Activated naive CD8-positive, alpha-beta T cell (primary cell): ENCODE data around the gene CDK14.

Experiments
- H3K27ac Mint-ChIP-seq: one replicate; pipeline ENCODE4 v1.8.0; 2021; ENCODE audit warnings: mixed read lengths
- H3K27me3 Mint-ChIP-seq: one replicate; pipeline ENCODE4 v1.8.0; 2021; ENCODE audit warnings: mixed read lengths
- H3K36me3 Mint-ChIP-seq: one replicate; pipeline ENCODE4 v1.8.0; 2021; ENCODE audit warnings: mixed read lengths
- H3K4me1 Mint-ChIP-seq: one replicate; pipeline ENCODE4 v1.8.0; 2021; ENCODE audit warnings: low read depth, mixed read lengths
- H3K4me3 Mint-ChIP-seq: one replicate; pipeline ENCODE4 v1.8.0; 2021; ENCODE audit warnings: mild to moderate bottlenecking, mixed read lengths
- H3K9me3 Mint-ChIP-seq: one replicate; pipeline ENCODE4 v1.8.0; 2021; ENCODE audit warnings: low read depth, mixed read lengths

The CDK14 gene

DNA sequence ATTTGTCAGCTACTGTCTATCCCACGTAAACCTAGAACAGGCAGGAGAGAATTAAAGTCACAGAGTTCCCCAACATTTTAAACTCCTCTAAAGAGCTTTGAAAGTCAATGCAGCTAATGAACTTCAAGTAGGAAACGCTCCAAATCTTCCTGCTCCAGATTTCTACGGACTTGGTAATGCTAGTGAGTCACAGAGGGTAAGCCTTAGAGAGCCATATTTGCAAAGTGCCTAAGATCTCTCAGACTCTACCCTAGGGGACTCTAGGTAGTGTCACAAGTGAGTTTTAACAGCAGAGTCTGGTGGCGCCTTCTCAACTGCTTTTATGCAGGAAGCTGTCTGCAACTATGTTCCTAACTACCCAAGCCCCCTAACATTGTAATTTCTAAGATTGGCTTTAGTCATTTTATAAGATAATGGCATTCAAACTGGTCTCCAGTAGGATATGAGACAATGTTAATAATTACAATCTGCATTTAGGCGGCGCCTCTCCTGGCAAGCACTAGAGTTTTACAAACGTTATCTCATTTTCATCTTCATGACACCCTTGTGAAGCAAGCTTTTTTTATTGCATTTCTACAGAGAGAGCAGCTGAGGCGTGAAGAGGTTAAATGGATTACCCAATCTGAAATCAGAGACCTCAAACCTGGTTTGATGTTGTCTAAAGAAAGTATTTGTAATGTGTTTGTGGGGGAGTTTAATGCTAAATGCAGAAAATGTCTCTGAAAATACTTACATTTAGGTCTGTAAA lies 646.1 kb downstream of the CDK14 start:
- Mint-ChIP-seq H3K27me3 (peaks cover 2% of the 10 kb centered on the region), H3K4me1 (no peaks in the 10 kb centered on the region), H3K27ac (no peak overlapping the region), H3K36me3 (no peaks in the 10 kb centered on the region), H3K4me3 (no peak overlapping the region), H3K9me3 (no peaks in the 10 kb centered on the region)

DNA sequence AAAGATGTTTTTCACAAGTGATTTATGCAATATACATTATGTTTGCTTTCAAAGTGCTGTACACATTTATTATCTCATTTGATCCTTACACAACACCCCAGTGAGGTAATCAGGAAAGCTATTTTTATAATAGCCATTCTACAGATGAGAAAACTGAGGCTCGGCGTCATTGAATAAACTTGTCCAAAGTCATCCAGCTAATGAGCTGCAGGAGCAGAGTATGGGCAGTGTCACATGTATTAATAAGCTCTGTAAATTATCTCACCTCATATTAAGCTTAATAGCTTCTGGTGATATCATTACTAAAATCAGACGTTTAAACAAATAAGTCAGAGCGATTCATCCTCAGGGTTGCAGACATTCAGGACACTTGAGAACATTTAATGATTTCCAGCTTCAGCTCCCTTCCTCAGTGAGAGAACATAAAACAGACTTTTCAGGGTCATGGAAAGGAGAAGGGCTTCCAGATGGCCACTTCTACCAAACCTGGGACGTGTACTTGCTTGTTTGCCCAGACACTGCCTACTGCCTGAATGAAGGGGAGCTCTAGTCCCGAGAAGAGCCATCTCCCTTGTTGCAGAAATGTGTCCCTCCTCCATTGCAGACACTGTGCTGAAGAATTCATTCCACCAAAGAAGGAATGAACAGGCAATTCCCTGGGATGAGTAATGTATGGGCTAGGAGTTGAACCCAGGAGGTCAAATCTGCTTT lies 647.6 kb downstream of the CDK14 start:
- H3K4me1 Mint-ChIP-seq, result no peaks in the 10 kb centered on the region
- H3K4me3 Mint-ChIP-seq, result no peak overlapping the region
- no peaks in the 10 kb centered on the region for H3K9me3 Mint-ChIP-seq
- no peaks in the 10 kb centered on the region for H3K36me3 Mint-ChIP-seq
- peaks cover 2% of the 10 kb centered on the region for H3K27me3 Mint-ChIP-seq
- no peak overlapping the region for H3K27ac Mint-ChIP-seq

- H3K9me3 Mint-ChIP-seq, result no peaks in the 10 kb centered on the region
Measured at GRCh38 chr7:91247500-91247899, 651.4 kb downstream of the CDK14 start.

DNA sequence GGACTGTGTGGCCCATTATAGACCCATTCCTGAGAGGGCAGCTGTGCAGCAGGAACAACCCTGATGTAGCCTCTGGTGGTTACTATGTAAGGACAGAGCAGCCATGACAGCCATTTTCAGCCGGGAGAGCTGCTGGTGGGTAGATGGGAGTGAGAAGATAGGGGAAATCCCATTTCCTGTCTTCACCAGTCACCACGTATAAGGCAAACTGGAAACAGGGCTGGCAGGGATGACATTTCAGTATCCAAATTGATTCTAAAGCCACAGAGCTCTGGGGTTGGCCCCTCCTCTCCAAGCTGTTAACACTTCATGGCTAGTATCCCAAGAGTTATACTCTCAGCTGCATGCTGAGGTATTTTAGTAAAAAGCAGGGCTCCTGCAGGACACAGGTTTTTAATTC lies 652.9 kb downstream of the CDK14 start:
- H3K36me3 Mint-ChIP-seq, result no peaks in the 10 kb centered on the region
- no peaks in the 10 kb centered on the region for H3K27me3 Mint-ChIP-seq
- H3K4me1 Mint-ChIP-seq, result no peaks in the 10 kb centered on the region
- H3K27ac Mint-ChIP-seq, result no peak overlapping the region
- H3K4me3 Mint-ChIP-seq, result no peak overlapping the region
- H3K9me3 Mint-ChIP-seq, result no peaks in the 10 kb centered on the region

More at GRCh38 chr7:91247500-91247899, 651.4 kb downstream of the CDK14 start:
- Mint-ChIP-seq H3K4me3 (no peak overlapping the region), H3K27ac (no peak overlapping the region), H3K27me3 (peaks cover under 1% of the 10 kb centered on the region), H3K4me1 (no peaks in the 10 kb centered on the region), H3K36me3 (no peaks in the 10 kb centered on the region)

DNA sequence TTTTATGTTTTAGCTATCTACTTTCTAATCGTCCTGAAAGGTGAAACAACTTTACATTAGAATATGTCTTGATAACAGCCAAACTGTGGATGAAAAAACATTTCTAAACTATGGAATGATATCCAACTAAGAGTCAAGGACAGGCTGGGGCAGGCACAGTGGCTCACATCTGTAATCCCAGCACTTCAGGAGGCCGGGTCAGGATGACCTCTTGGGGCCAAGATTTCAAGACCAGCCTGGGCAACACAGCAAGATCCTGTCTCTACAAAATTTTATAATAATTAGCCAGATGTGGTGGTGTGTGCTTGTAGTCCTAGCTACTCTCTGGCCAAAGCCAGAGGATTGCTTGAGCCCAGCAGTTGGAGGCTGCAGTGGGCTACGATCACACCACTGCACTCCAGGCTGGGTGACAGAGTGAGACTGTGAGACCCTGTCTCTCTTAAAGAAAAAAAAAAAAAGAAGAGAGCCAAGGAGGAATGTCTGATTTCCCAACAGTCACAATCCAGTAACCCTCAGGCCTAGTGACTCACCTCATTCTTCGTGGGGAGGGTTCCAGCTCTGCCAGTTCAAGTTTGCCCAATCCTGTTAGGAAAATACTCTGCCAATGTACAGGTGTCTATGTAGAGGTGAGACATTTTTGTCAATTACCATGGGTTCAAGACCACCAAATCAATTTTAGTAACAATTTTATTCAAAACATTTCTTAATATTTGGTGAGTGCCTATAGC lies 653.5 kb downstream of the CDK14 start:
- Mint-ChIP-seq H3K4me3 (no peak overlapping the region), H3K27ac (no peak overlapping the region), H3K4me1 (no peaks in the 10 kb centered on the region), H3K36me3 (no peaks in the 10 kb centered on the region), H3K27me3 (no peaks in the 10 kb centered on the region), H3K9me3 (no peaks in the 10 kb centered on the region)

DNA sequence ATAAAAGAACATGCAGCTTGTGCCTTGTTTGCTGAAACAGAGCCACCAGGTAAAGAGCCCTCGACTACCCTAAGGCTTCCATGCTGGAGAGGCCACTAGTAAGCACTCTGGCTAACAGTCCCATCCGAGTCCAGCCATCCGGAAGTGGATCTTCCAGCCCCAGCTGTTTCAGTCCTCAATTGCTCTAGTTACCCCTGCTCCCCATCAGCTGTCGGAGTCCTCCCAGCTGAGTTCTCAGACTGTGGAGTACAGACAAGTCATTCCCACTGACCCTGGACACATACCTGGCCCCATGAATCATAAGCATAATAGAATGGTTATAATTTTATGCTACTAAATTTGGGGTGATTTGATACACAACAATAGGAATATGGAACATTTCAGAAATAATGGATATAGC lies 654.6 kb downstream of the CDK14 start:
- H3K9me3 Mint-ChIP-seq, result peaks cover 3% of the 10 kb centered on the region
- H3K27me3 Mint-ChIP-seq, result no peaks in the 10 kb centered on the region
- no peaks in the 10 kb centered on the region for H3K4me1 Mint-ChIP-seq
- no peaks in the 10 kb centered on the region for H3K36me3 Mint-ChIP-seq
- H3K27ac Mint-ChIP-seq, result no peak overlapping the region
- no peak overlapping the region for H3K4me3 Mint-ChIP-seq

DNA sequence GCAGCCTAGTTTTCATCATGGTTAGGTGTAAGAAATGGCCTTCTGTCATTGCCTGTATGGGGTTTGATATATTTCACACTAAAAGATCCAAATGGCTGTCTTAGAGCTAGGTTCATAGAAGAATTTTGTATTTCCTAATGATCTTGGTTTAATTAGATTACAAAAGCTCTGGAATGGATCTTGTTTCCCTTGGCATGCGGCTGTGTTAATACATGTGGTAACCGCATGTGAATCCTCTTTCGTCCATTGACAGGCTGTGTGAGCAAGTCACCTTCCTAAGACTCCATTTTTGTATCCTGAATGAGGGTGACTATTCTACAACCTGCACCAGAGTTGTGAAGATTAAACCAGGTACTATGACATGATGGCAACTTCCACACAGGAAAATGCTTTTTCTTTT lies 655.8 kb downstream of the CDK14 start:
- peaks cover 4% of the 10 kb centered on the region for H3K9me3 Mint-ChIP-seq
- no peaks in the 10 kb centered on the region for H3K4me1 Mint-ChIP-seq
- H3K36me3 Mint-ChIP-seq, result no peaks in the 10 kb centered on the region
- no peak overlapping the region for H3K27ac Mint-ChIP-seq
- no peak overlapping the region for H3K4me3 Mint-ChIP-seq
- H3K27me3 Mint-ChIP-seq, result no peaks in the 10 kb centered on the region
